Measurements from ENCODE around the gene COX5A. TPM values are rescaled to one million over a fixed set of nuclear protein-coding genes. Genes with fewer than 3 reads are reported as not detected.

The COX5A gene
- total RNA-seq, 1 experiment from 2014 or later, result 280 TPM

DNA sequence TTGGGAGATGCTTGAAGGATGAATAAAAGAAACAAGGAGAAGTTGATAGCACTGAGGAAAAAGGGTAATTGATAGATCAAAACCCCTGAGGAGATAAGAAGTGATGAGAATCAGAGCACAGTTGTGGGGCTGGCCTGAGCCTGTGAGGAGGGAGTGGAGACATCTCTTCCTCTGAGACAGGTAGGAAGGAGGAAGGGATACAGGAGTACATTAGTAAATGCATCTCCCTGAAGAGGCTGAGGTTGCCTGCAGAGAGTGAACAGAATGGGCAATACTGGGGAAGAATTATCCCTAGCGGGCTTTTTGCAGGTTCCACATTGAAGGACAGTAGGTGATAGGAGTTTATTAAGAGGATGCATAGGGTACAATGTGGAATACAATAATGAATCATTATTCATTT is 40.2 kb upstream of the COX5A start:
- CTCF ChIA-PET, result interaction anchor here (1.9 kb wide), 1 partner anchor 17 kb away, joined by 4 read pairs; the partner anchor contains the start of gene SCAMP5
- H3K27ac Mint-ChIP-seq (ENCODE audit: unreplicated experiment), result no peak overlapping the region

DNA sequence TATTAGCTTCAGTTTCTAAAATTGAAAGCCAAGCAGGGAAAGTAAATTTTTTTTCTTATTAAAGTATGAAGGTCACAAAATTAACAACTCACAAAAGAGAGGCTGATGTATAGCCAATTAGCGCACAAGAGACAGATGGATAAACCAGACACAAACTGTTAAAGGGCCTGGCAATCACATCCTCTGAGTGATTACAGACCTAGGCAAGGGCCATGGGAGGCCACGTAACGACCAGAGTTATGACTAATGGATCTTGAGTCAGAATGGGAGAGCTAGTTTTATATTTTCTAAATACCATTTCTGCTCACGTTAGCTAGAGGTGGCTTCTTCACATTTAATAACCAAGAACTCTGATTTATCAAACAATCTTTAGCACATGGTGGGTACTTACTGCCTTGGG is 39.7 kb upstream of the COX5A start:
- BruUV-seq (replicated peaks), result no TSS peak
- Mint-ChIP-seq H3K27ac (ENCODE audit: unreplicated experiment) (no peak overlapping the region), H3K27me3 (ENCODE audit: unreplicated experiment) (peaks cover 24% of the 10 kb centered on the region), H3K4me3 (ENCODE audit: low read depth, unreplicated experiment) (no peak overlapping the region), H3K4me1 (ENCODE audit: low read depth, unreplicated experiment) (no peaks in the 10 kb centered on the region), H3K9me3 (ENCODE audit: low read depth, unreplicated experiment) (no peaks in the 10 kb centered on the region), H3K36me3 (ENCODE audit: insufficient read depth, unreplicated experiment) (no peaks in the 10 kb centered on the region)
- TF ChIP-seq, protein P1, sequence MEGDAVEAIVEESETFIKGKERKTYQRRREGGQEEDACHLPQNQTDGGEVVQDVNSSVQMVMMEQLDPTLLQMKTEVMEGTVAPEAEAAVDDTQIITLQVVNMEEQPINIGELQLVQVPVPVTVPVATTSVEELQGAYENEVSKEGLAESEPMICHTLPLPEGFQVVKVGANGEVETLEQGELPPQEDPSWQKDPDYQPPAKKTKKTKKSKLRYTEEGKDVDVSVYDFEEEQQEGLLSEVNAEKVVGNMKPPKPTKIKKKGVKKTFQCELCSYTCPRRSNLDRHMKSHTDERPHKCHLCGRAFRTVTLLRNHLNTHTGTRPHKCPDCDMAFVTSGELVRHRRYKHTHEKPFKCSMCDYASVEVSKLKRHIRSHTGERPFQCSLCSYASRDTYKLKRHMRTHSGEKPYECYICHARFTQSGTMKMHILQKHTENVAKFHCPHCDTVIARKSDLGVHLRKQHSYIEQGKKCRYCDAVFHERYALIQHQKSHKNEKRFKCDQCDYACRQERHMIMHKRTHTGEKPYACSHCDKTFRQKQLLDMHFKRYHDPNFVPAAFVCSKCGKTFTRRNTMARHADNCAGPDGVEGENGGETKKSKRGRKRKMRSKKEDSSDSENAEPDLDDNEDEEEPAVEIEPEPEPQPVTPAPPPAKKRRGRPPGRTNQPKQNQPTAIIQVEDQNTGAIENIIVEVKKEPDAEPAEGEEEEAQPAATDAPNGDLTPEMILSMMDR (IDR thresholded peaks at IDR 0.05; ENCODE audit: unreplicated experiment), result no peak
- no peak for DNase-seq
- intact Hi-C loops (cut with micrococcal nuclease; ENCODE audit: unreplicated experiment), result no loop called here
- CTCF ChIA-PET, result interaction anchor here (1.9 kb wide), 1 partner anchor 18 kb away, joined by 4 read pairs; the partner anchor contains the start of gene SCAMP5

More for the DNA sequence above, 40.2 kb upstream of the COX5A start:
- Mint-ChIP-seq H3K4me1 (ENCODE audit: low read depth, unreplicated experiment) (no peaks in the 10 kb centered on the region), H3K9me3 (ENCODE audit: low read depth, unreplicated experiment) (no peaks in the 10 kb centered on the region), H3K27me3 (ENCODE audit: unreplicated experiment) (peaks cover 19% of the 10 kb centered on the region), H3K4me3 (ENCODE audit: low read depth, unreplicated experiment) (no peak overlapping the region), H3K36me3 (ENCODE audit: insufficient read depth, unreplicated experiment) (no peaks in the 10 kb centered on the region)
- no peak for DNase-seq
- TF ChIP-seq, protein P1 (IDR thresholded peaks at IDR 0.05; ENCODE audit: unreplicated experiment), result no peak
- intact Hi-C loops (cut with micrococcal nuclease; ENCODE audit: unreplicated experiment), result no loop called here
- no TSS peak for BruUV-seq (replicated peaks)

DNA sequence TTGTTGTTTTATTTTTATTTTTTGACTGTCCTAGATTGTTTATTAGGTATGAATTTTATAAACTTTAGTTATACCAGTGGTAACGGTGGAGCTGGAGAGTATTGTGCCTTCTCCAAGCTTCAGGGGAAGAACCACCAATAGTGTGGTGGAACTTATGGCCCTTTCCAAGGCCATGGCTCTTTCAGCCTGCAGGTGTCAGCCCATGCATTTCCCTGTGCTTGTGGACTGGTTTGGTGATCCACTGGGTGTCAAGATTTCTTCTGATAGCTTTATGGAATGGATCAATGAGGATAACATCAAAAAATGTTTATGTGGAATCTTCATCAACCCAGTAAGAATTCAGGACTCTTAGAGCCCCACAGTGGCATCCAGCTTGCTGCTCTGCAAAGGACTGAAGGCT is 38.3 kb upstream of the COX5A start:
- H3K4me1 Mint-ChIP-seq (ENCODE audit: low read depth, unreplicated experiment), result no peaks in the 10 kb centered on the region
- intact Hi-C loops (cut with micrococcal nuclease; ENCODE audit: unreplicated experiment), result no loop called here
- no peak overlapping the region for H3K27ac Mint-ChIP-seq (ENCODE audit: unreplicated experiment)
- peaks cover 29% of the 10 kb centered on the region for H3K27me3 Mint-ChIP-seq (ENCODE audit: unreplicated experiment)
- H3K36me3 Mint-ChIP-seq (ENCODE audit: insufficient read depth, unreplicated experiment), result no peaks in the 10 kb centered on the region
- no TSS peak for BruUV-seq (replicated peaks)
- no peaks in the 10 kb centered on the region for H3K9me3 Mint-ChIP-seq (ENCODE audit: low read depth, unreplicated experiment)
- CTCF ChIA-PET, result interaction anchor here (0.7 to 0.8 kb wide), 2 partner anchors 168 to 332 kb away, joined by 3 read pairs; no protein-coding TSS in a partner anchor
- no peak for DNase-seq
- TF ChIP-seq, protein P1 (IDR thresholded peaks at IDR 0.05; ENCODE audit: unreplicated experiment), result no peak
- H3K4me3 Mint-ChIP-seq (ENCODE audit: low read depth, unreplicated experiment), result no peak overlapping the region

DNA sequence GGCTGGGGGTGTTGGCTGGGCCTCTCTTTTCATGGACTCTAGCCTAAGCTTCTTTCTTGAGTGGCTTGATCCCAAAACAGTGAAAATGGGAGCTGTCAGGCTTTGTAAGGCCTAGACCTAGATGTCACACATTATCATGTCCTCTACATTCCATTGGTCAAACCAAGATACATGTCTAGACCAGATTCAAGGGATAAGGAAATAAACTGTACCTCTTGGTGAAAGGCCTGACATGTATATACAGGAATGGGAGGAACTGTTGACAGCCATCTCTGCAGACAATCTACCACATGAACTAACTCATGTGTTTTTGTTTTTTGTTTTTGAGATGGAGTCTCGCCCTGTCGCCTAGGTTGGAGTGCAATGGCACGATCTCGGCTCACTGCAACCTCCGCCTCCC is 29.8 kb upstream of the COX5A start:
- H3K4me1 Mint-ChIP-seq (ENCODE audit: low read depth, unreplicated experiment), result peaks cover 9% of the 10 kb centered on the region
- peaks cover 15% of the 10 kb centered on the region for H3K27me3 Mint-ChIP-seq (ENCODE audit: unreplicated experiment)
- BruUV-seq (replicated peaks), result no TSS peak
- no peak overlapping the region for H3K4me3 Mint-ChIP-seq (ENCODE audit: low read depth, unreplicated experiment)
- CTCF ChIA-PET, result interaction anchor here (0.6 kb wide), 1 partner anchor 39 kb away, joined by 3 read pairs; no protein-coding TSS in a partner anchor
- no peaks in the 10 kb centered on the region for H3K9me3 Mint-ChIP-seq (ENCODE audit: low read depth, unreplicated experiment)
- H3K36me3 Mint-ChIP-seq (ENCODE audit: insufficient read depth, unreplicated experiment), result no peaks in the 10 kb centered on the region
- TF ChIP-seq, protein P1 (IDR thresholded peaks at IDR 0.05; ENCODE audit: unreplicated experiment), result no peak
- H3K27ac Mint-ChIP-seq (ENCODE audit: unreplicated experiment), result no peak overlapping the region
- intact Hi-C loops (cut with micrococcal nuclease; ENCODE audit: unreplicated experiment), result no loop called here
- no peak for DNase-seq
